ENCODE measurements around the gene ACAP2. TPM values are rescaled to one million over a fixed set of nuclear protein-coding genes. Genes with fewer than 3 reads are reported as not detected.

Gene ACAP2
- total RNA-seq, 4 donors from 2014 or later = 13.2 to 27.6 (median 15.5) TPM

DNA sequence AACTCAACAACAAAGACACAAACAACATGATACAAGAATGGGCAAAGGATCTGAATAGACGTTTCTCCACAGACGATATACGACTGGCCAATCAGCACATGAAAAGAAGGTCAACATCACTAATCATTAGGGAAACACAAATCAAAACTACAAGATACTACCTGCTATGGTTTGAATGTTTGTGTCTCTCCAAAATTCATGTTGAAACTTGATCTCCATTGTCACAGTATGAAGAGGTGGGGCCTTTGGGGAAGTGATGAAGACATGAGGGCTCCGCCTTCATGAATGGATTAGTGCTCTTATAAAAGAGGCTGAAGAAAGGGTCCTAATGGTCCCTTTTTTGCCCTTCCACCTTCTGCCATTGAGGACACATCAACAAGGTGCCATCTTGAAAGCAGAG, 32.3 kb downstream of the ACAP2 start:
- no peak overlapping the region for H3K27ac ChIP-seq
- TF ChIP-seq, protein P1, sequence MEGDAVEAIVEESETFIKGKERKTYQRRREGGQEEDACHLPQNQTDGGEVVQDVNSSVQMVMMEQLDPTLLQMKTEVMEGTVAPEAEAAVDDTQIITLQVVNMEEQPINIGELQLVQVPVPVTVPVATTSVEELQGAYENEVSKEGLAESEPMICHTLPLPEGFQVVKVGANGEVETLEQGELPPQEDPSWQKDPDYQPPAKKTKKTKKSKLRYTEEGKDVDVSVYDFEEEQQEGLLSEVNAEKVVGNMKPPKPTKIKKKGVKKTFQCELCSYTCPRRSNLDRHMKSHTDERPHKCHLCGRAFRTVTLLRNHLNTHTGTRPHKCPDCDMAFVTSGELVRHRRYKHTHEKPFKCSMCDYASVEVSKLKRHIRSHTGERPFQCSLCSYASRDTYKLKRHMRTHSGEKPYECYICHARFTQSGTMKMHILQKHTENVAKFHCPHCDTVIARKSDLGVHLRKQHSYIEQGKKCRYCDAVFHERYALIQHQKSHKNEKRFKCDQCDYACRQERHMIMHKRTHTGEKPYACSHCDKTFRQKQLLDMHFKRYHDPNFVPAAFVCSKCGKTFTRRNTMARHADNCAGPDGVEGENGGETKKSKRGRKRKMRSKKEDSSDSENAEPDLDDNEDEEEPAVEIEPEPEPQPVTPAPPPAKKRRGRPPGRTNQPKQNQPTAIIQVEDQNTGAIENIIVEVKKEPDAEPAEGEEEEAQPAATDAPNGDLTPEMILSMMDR (IDR thresholded peaks at IDR 0.05 in 4 of 5, conservative IDR thresholded peaks at IDR 0.05 in 1 of 5) = no peak
- no peak for TF ChIP-seq POLR2A (IDR thresholded peaks at IDR 0.05)
- peaks cover 5% of the 10 kb centered on the region in 2 donors for H3K4me1 ChIP-seq
- DNase-seq (no peak), ATAC-seq (no peak)
- in situ Hi-C loops (cut with MboI; ENCODE audit: low sequenced_read_pairs in 4 of 4) (loop anchor here in 1 of 4 donors (25.0 kb wide), 1 partner anchor 98 kb away; no protein-coding TSS in a partner anchor), intact Hi-C loops (cut with DNase I; ENCODE audit: low total_unique reads) (no loop called here)
- no peaks in the 10 kb centered on the region for H3K36me3 ChIP-seq
- H3K4me3 ChIP-seq = no peak overlapping the region
- no peaks in the 10 kb centered on the region for H3K27me3 ChIP-seq
- H3K9me3 ChIP-seq = no peaks in the 10 kb centered on the region

DNA sequence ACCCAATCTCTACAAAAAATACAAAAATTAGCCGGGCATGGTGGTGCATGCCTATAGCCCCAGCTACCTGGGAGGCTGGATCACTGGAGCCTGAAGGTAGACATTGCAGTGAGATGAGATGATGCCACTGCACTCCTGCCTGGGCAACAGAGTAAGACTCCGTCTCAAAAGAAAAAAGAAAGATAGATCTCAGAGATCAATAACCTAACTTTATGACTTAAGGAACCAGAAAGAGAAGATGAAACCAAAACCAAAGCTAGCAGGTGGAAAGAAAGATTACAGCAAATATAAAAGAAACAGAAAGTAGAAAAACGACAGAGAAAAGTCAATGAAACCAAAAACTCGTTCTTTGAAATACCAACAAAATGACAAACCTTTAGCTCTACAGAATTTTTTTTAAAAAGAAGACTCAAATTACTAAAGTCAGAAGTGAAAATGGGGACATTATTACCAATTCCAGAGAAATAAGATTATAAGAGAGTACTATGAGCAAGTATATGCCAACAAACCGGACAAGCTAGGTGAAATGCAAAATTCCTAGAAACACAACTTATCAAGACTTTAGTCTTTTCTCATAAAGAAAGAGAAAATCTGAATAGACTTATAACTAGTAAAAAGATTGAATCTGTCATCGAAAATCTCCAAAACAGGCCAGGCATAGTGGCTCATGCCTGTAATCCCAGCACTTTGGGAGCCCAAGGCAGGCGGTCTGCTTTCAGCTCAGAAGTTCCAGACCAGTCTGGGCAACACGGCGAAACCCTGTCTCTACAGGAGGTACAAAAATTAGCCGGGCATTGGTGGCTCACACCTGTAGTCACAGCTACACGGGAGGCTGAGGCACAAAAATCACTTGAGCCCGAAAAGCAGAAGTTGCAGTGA, 35.0 kb downstream of the ACAP2 start:
- H3K4me3 ChIP-seq = no peak overlapping the region
- H3K27me3 ChIP-seq = no peaks in the 10 kb centered on the region
- ATAC-seq (no peak), DNase-seq (no peak)
- no peak overlapping the region for H3K27ac ChIP-seq
- in situ Hi-C loops (cut with MboI; ENCODE audit: low sequenced_read_pairs in 4 of 4) (loop anchor here in 1 of 4 donors (25.0 kb wide), 1 partner anchor 95 kb away; no protein-coding TSS in a partner anchor), intact Hi-C loops (cut with DNase I; ENCODE audit: low total_unique reads) (no loop called here)
- H3K4me1 ChIP-seq = peaks cover 5% of the 10 kb centered on the region in 2 donors
- H3K9me3 ChIP-seq = no peaks in the 10 kb centered on the region
- H3K36me3 ChIP-seq = no peaks in the 10 kb centered on the region
- no peak for TF ChIP-seq POLR2A (IDR thresholded peaks at IDR 0.05)

DNA sequence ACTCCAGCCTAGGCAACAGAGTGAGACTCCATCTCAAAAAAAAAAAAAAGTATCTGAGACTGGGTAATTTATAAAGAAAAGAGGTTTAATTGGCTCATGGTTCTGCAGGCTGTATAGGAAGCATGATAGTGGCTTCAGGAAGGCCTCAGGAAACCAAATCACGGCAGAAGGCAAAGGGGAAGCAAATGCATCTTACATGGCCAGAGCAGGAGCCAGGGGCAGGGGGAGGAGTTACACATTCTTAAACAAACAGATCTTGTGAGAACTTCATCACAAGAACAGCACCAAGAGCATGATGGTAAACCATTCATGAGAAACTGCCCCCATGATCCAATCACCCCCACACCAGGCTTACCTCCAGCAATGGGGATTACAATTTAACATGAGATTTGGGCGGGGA, 37.2 kb downstream of the ACAP2 start:
- no peaks in the 10 kb centered on the region for H3K36me3 ChIP-seq
- H3K27ac ChIP-seq = no peak overlapping the region
- TF ChIP-seq POLR2A (IDR thresholded peaks at IDR 0.05) = no peak
- TF ChIP-seq, protein P1 (IDR thresholded peaks at IDR 0.05 in 4 of 5, conservative IDR thresholded peaks at IDR 0.05 in 1 of 5) = no peak
- DNase-seq (no peak), ATAC-seq (no peak)
- H3K9me3 ChIP-seq = no peaks in the 10 kb centered on the region
- H3K4me3 ChIP-seq = no peak overlapping the region
- peaks cover 5% of the 10 kb centered on the region in 2 donors for H3K4me1 ChIP-seq
- in situ Hi-C loops (cut with MboI; ENCODE audit: low sequenced_read_pairs in 4 of 4) = loop anchor here in 1 of 4 donors (25.0 kb wide), 1 partner anchor 93 kb away; no protein-coding TSS in a partner anchor
- intact Hi-C loops (cut with DNase I; ENCODE audit: low total_unique reads) = no loop called here
- no peaks in the 10 kb centered on the region for H3K27me3 ChIP-seq

DNA sequence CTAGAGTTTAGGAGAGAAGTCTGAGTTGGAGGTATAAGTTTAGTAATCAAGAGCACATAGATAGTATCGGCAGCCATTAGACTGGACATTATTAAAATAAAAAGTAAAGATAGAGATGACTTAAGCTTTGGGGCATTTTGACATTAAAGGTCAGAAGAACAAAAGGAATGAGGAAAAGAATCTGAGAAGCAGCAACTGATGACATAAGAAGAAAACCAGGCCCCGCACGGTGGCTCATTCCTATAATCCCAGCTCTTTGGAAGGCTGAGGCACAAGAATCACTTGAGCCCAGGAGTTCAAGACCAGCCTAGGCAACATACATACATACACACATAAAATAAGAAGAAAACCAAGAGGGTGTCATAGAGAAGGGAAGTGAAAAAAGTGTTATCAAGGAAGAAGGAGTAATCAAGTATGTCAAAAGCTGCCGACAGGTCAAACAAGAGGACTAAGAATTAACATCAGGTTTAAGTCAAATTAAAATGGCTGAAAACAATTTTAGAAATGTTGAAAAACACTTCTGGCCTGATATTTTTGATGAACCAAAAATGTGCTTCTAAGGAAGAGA, 38.9 kb downstream of the ACAP2 start:
- no peak for ATAC-seq
- TF ChIP-seq, protein P1 (IDR thresholded peaks at IDR 0.05 in 4 of 5, conservative IDR thresholded peaks at IDR 0.05 in 1 of 5) = no peak
- TF ChIP-seq POLR2A (IDR thresholded peaks at IDR 0.05) = no peak
- peaks cover 5% of the 10 kb centered on the region in 2 donors for H3K4me1 ChIP-seq
- H3K27me3 ChIP-seq = no peaks in the 10 kb centered on the region
- H3K4me3 ChIP-seq = no peak overlapping the region
- H3K27ac ChIP-seq = no peak overlapping the region
- no peaks in the 10 kb centered on the region for H3K36me3 ChIP-seq
- H3K9me3 ChIP-seq = no peaks in the 10 kb centered on the region
- DNase-seq = no peak
- intact Hi-C loops (cut with DNase I; ENCODE audit: low total_unique reads) = no loop called here
- in situ Hi-C loops (cut with MboI; ENCODE audit: low sequenced_read_pairs in 4 of 4) = loop anchor here in 1 of 4 donors (25.0 kb wide), 1 partner anchor 92 kb away; no protein-coding TSS in a partner anchor

DNA sequence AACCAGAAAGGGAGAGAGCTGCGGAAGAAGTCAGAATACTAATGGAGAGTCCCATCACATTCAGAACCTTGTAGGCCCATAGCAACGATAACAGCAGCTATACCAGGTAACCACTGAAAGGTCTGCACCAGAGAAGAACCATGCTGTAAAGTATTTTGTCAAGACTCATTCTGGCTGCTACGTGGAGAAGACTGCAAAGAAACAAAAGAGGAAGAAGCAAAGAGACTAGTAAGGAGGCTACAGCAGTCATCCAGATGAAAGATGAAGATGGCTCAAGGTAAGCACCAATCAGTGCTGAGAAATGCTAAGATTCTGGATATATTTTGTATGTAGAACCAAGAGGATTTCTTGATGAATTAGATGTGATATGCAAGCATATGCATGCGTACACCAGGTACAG, 39.6 kb downstream of the ACAP2 start:
- H3K4me1 ChIP-seq = peaks cover 6 to 8% of the 10 kb centered on the region in 2 donors
- no peaks in the 10 kb centered on the region for H3K36me3 ChIP-seq
- DNase-seq (no peak), ATAC-seq (no peak)
- H3K4me3 ChIP-seq = no peak overlapping the region
- no peaks in the 10 kb centered on the region for H3K9me3 ChIP-seq
- no peaks in the 10 kb centered on the region for H3K27me3 ChIP-seq
- in situ Hi-C loops (cut with MboI; ENCODE audit: low sequenced_read_pairs in 4 of 4) (loop anchor here in 1 of 4 donors (25.0 kb wide), 1 partner anchor 91 kb away; no protein-coding TSS in a partner anchor), intact Hi-C loops (cut with DNase I; ENCODE audit: low total_unique reads) (no loop called here)
- TF ChIP-seq POLR2A (IDR thresholded peaks at IDR 0.05) = no peak
- TF ChIP-seq, protein P1 (IDR thresholded peaks at IDR 0.05 in 4 of 5, conservative IDR thresholded peaks at IDR 0.05 in 1 of 5) = no peak
- H3K27ac ChIP-seq = no peak overlapping the region
